Measurements from ENCODE around the gene SLC17A4.

GRCh38 chr6:25781134-25781533 lies 26.6 kb downstream of the SLC17A4 start:
- TF ChIP-seq EZH2phosphoT487 (IDR thresholded peaks at IDR 0.05; ENCODE audit: low read depth) (no peak), CTCF (IDR thresholded peaks at IDR 0.05; ENCODE audit: low read depth, low read length) (no peak)

All from OCI-LY3 (cell line).